Stimulated activated CD8-positive, alpha-beta memory T cell treated with anti-CD3 and anti-CD28 coated beads, Interleukin-7, amount 100 ng/mL, for 48 hours (primary cell): ENCODE measurements around the gene SUCLG1.
A peak's percentile ranks its signal among the peaks of the same experiment; 100 is the strongest.
"Not testable (repeated sequence)": the region's sequence is repeated elsewhere in the genome, so short reads cannot be mapped to it uniquely, and the experiment has no call there.

Experiments
- DNase-seq, 2 donors: peaks; one replicate each; pipeline ENCODE4 v3.0.0-alpha.2; 2020; ENCODE audit warnings: low read depth in 1 of 2; ENCODE audit errors: extremely low read depth in 1 of 2

Gene SUCLG1

DNA sequence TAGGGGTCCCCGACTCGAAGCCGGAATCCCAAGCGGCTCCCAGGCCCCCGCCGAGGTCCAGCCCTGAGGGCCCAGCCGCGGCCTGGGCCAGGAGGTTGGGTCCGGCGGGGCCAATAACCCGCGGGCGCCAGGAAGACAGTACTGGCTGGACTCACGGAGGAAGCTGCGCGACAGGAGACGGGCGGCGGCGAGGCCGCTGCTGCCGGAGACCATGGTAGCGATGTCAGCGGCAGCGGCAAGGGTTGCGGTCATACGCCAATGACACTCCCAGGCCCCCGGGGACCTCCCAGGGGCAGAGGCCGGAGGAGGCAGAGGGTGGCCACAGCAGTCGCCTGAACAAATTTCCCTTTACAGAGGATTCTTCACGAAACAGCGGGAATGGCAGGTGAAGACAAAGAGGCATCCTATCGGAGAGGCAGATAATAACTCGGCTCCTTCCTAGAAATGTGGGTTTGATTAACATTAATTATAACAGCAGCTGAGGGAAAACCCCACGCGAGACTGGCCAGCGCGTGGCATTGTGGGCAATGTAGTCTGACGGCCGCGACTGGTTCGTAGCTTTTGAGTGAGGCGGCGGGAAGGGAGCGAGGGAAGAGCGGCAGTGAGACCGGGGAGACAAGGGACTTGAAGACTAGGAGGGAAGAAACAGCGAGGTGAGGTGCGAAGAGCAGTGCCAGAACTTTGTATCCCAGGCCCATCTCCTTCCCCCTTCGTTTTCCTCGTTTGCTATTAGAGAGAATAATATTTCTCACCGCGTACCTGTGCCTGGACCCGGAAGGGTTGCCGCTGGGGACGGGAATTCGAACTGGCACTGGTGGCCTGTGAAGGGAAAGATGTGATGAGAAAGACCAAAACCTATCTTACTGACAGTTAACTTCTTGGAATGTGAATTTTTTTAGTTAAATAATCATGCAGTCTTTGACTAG is at the start of gene SUCLG1:
SUCLG1 (minus strand) TSS at position 263 of the 926 bp plus-strand sequence; CDS start at position 252, 11 bp downstream.
- DNase-seq = peak; percentile 60 to 75

DNA sequence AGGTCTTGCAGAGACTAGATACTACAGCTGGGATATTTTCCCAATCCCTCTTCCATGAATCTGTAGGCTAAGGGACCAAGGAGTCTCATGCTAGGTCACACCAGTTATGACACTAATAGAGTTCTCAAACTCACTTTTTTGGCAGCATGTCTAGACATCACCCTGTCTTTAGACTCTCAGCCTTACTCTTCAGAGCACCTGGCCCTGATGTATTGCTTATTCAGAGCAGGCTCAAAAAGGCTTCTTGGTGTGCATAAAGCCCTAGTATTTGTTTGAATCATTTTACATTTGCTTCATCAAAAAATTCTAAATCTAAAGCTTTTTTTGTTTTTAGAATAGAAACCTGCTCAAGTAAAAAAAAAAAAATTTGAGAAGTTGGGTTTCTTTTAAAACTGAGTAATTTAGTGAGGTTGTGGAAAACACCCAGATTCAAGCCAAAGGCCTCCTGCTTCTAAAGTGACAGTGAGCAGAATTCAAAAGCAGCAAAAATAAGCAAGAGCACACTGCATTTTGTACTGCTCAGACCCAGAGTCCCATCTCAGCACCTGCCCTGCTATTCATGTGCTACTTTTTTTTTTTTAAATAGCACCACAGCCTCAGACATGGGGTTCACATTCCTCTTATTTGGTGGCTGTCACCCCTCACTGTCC is 39.2 kb upstream of the SUCLG1 start:
- no peak for DNase-seq

DNA sequence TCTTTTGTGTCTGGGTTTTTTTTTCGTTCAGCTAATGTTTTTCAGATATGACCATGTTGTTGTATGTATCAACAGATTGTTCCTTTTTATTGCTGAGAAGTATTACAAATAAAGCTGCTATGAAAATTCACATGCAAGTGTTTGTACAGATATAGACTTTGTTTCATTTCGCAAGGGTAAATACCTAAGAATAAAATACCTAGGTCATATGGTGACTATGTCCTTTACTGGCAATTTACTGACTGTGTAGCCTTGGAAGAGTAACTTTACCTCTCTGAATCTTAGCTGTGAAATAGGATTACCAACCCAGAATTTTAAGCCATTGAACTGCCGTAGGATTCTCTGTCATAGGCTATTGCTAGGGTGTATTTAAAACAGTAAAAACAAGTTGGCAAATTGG is 38.2 kb upstream of the SUCLG1 start:
- no peak for DNase-seq

DNA sequence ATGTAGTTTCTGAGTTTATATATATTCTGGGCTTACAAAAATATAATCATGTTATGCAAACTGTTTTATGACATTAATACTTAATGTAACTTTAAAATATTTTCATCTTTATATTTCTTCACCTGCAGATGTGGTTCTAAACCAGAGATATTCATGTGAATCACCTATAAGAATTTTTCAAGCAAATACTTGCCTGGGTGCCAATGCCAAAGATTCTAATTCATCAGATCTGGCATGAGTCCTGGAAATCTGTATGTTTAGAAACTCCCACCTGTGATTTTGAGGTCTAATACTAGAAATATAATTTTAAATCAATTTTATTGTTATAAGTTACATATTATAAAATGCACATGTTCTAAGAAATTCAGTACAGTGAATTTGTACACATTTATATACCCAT is 37.3 kb upstream of the SUCLG1 start:
- DNase-seq = no peak

DNA sequence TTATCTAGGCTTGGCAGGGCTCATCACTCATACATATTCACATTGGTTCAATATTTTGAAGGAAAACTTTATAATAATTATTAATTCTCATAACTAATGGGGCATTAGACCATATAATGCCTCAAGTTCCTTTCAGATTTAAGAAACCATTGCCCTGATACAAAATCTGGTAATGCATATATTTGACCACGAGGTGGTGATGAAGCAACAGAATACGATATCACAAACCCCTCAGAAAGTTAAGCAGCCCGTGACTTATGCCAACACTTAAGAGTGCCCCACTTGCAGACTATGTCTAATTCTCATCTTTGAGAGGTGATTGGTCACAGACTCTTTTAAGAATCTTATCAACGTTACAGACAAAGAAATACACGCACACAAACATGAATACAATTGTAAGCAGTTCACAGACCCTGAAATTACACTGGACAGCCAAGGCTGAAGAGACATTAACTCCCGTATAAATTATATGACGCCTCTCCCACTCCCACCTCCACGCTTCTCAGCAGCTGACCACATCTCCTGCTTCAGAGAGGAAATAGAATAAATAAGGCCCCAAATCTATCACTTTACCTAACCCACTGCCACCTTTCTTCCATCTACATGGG is 36.6 kb upstream of the SUCLG1 start:
- no peak for DNase-seq

DNA sequence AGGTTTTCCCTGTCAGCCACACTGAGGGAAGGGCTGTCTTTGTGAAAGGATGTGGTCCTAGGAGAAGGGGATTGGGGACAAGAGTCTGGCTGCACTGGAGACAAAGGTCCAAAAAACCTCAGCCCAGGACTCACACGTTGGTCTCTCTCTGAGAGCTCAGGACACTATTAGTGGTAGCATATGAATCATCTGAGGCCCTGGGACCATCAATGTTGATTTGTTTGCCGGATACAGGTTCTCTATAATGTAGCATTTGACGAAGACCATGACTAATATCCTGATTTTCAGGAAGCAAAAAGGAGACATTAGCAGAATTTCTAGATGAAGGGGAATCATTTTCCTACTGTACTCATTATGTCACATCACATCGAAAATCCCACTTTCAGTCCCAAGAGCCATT is 35.0 kb upstream of the SUCLG1 start:
- no peak for DNase-seq

DNA sequence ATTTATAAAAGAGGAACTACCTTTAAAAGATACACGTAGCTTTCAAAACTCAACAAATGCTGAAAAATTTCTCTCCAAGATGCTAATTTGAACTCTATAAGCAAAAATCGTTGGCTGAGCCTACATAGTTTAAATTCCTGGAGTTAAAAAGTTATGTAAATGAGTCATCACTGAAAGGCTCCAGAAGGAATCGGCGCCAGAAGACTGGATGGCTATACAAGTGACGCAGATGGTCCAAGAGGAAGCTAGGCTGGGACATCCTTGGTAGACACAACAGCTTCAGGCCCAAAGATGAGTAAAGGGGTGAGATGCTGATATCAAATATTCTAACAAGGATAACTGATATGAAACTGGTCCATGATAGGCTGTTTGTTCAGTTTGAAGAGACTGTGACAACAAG is 34.4 kb upstream of the SUCLG1 start:
- DNase-seq = no peak

DNA sequence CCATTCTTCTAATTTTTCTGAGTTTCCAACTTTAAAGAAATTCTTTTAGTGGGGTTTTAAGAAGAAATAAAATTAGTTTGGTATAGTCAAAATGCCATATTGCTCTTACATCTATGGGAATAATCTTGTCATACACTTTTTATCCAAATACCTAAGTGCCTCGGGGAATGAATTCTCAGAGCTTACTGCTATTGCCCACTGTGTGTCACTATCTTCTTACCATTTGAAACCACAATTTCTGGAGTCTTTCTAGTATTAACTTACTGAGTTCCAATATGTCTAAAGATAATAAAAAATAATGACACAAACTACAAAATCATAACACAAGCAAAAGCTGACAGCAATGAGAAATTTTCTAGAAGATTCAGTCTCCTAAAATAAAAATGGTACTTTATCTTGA is 33.5 kb upstream of the SUCLG1 start:
- no peak for DNase-seq

DNA sequence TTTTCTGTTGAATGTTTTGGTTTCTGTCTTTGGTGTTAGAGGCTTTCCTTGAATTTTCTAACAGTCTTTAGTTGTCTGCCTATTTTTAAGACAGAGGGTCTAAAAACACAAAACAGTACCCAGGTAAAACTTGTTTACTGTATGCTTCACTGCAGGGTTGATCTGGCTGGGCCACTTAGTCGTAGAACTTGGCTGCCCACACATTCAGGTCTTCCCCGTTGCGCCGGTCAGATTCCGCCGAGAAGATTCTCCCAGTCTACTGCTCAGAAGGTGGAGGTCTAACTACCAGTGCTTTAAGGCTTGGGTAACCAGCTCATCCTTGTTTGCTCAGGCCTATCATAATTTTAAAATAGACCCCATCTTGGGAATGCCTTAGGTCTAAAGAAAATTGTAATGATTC is 32.7 kb upstream of the SUCLG1 start:
- DNase-seq = no peak

DNA sequence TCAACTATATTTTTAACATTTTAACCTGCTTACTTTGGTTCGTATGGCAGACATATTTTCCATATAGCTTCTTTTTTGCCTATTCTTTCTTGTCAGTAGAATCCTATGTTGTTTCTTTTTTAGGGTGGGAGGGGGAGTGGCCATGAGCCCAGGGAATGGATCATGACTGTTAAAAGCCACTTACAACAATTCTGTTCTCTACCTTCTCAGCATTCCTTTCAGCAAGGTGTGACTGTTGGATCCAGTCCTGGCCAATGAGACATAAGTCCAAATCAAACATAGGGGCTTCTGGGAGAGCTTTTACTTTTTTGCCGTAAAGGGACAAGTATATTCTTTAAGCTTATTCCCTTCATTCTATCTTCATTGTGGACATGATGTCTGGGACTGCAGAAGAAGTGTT is 32.2 kb upstream of the SUCLG1 start:
- DNase-seq = no peak

DNA sequence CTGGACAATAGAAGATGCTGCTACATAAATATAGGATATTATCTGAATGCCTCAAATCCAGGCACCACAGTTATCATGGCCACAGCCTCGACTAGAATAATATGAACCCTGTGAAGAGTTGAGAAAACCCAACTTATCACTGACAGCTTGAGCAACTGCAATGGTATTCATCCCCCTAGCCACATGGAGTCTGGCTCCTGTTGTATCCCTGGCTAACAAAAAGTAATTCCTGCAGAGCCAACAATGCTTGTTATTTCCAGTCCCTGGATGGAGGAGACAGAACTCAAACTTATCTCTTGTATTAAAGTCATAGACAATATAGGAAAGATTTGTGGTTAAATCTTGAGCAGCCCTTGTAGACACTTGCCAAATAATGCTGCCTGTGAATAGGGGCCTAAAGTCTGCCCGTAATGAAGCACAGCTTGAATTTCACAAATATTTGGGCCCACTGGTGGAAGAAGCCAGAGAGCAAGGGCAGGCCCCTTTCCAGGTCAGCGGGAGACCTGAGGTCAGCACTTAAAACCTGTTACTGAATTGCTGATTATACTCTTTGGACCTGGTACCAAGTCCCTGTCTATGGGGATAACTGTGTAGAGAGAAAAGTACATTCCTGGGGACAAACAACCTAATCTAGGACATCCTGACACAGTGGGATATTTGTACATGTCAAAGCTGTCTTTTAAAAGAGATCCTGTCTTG is 28.4 kb upstream of the SUCLG1 start:
- no peak for DNase-seq

DNA sequence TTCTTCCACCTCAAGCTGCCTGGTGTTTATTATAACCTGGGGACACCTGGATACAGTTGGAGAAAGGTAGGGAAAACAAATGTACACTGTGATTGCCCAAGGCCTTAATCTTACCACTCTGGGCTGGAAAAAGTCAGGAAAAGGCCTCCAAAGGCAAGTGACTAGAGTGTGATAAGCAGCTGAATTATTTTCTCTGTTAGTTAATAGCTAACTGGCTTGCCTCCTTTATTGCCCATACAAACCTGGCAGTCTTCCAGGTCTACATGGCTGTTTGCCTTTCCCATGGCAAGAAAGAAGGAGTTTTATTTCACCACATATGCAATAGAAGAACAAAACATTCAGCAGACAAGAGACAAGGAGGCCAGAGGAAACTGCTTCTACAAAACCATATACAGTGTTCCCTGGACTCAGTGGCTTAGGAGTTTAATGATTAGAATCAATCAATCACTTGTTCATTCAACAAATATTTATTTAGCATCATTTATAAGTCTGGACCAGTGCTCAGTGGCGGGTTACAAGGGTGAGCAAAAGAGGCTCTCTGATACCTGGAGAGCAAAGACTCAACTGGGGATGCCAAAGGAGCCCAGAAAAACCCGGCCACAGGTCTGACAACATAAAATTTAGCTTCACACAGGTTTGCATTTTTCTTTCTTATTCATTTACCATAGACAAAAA is 27.5 kb upstream of the SUCLG1 start:
- DNase-seq = no peak

DNA sequence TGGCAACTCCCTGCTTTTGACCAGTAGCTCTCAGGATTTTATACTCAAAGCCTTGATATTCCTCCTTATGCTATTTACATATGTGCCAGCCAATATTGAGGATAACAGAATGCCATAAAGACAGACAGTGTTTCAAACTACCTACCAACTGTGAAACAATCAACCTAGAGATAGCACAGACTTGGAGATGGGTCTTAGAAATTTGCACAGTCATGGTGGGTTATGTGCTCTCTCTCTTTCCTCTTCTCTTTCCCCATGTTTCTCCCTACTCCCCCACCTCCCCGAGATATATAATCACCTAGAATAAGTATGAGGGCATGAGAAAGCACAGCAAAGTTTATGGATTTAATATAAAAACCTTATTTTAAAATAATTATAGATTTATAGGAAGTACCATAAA is 24.2 kb upstream of the SUCLG1 start:
- no peak for DNase-seq

DNA sequence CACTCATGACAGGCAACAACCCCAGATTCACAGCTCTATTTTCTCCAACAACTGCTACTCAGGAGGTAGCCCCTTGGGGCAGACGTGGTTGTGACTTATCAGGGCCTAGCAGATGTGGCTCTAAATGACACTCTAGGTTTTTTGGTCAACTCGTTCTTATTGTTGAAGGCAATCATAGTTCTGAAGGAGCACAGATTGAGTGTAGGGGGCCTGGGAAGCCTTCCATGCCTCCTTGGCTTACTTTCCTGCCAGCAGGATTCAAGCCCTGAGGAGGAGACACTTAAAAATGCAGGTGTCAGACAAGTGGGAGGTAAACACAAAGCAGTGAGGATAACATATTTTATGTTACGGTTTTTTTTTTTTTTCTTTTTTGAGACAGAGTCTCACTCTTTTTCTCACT is 23.5 kb upstream of the SUCLG1 start:
- DNase-seq = no peak

DNA sequence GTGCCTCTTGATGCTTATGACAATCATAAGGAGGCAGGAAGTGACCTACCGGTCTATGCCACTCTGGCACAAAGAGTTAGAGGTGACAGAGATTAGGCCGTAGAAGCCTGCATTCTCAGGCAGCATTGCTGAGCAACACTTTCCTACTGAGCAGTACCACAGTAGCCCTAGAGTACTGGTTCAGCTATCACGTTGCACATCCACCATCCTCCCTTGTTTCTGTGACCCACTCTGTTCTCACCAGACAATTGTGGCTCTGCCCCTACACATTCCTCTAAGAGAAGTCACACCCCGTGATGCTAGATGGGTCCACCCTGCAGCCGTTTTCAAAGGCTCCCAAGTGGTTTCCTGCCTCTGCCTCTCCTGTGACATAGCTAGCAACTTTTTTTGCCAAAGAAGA is 22.6 kb upstream of the SUCLG1 start:
- no peak for DNase-seq

DNA sequence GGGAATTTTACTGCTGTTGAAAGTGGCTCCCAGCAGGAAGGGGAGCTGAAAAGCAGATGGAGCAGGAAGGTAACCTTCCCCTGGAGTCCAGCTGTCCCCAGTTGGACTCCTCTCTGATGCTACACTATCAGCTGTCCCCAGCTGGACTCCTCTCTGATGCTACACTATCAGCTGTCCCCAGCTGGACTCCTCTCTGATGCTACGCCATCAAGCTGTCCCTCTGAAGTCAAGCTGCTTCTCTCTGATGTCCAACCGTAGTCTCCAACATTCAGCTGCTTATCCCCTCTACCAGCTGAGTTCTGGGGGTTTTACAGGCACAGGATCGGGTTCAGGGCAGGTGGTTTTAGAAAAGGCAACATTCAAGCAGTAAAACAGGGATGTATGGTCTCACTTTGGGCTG is 19.8 kb upstream of the SUCLG1 start:
- no peak for DNase-seq

DNA sequence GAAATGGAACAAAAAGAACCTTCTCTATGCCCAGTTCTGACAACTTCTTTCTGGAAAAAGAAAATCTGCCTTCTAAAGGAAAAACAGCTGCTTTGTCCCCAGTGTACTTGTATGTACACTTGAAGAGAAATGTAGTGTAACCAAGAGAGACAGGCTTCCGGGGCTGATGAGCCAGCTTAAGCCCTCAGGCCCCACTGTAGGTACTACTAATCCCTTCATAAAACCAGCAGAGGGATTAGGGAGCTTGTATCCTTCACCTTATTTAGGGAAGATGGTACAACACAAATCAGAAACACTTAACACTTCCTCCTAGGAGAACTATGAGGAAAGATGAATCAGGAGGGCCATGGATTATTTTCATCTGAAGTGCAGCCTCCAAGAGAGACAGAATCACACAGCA is 18.8 kb upstream of the SUCLG1 start:
- no peak for DNase-seq

DNA sequence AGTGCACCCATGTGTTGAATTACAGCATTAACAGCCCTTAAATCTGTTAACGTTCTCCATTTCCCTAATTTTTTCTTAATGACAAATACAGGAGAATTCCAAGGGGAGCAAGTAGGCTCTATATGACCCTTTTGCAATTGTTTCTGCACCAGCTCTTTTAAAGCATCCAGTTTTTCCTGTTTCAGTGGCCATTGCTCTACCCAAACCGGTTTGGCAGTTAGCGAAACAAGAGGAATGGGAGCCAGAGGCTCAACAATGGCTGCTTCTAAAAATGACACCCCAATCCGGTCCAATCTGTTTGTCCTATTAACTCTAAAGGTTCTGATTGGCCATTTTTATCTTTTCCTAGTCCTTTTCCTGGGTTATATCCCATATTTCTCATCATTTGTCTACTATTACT is 15.1 kb upstream of the SUCLG1 start:
- DNase-seq = no peak

DNA sequence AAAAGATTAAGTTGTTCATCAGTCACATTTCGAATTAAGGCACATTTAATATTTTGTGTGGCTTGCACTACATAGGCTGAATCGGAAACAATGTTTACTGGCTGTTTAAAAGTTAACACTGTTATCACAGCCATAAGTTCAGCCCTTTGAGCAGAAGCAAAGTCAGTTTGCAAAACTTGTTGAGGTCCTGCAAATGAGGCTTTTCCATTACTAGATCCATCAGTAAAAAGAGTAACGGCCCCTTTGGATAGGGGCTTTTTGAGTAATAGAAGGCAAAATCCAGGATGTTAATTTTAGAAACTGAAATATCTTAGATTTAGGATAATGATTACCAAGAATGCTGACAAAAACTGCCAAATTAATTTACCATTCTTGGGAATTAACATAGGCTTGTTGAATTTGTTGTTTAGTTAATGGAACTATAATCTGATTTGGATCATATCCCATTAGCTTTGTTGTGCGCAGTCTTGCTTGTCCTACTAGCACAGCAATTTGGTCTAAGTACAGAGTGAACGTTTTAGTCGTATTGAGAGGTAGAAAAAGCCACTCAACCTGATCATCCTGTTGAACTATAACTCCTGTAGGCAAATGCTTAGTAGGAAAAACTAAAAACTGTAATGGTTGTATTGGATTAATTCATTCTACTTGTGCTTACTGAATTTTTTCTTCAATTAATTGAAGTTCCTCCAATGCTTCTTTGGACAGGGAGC is 13.9 kb upstream of the SUCLG1 start:
- DNase-seq = no peak

DNA sequence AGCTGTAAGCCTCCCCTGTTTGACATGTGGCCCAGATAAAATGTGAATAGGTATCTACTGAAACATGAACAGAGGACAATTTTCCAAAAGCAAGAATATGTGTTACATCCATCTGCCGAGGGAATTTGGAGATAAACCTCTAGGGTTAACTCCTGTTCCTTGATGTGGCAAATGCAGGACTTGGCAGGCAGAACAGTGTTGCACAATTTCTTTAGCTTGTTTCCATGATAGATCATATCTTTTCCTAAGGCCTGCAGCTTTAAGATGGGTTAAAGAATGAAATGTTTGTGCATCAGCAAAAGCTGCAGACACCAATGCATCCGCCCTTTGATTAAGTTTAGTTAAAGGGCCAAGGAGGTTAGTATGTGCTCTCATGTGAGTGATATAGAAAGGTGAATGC is 13.3 kb upstream of the SUCLG1 start:
- not testable (repeated sequence) for DNase-seq
